Measurements from ENCODE around the gene HNRNPL.
"Not testable (repeated sequence)": the region's sequence is repeated elsewhere in the genome, so short reads cannot be mapped to it uniquely, and the experiment has no call there.

Gene HNRNPL

GRCh38 chr19:38849860-38850435, at the start of gene HNRNPL:
Gene HNRNPL (minus strand): TSS chr19:38849986. CDS start chr19:38849966, 20 bp downstream.
- DNase-seq (ENCODE audit: low spot score) = peak; percentile 98

- no peak for DNase-seq (ENCODE audit: low spot score)
These were observed 49.1 kb upstream of the HNRNPL start for GRCh38 chr19:38898788-38899446.

GRCh38 chr19:38894968-38895367, 45.2 kb upstream of the HNRNPL start:
- no peak for DNase-seq (ENCODE audit: low spot score)

GRCh38 chr19:38893341-38893771, 43.6 kb upstream of the HNRNPL start:
- no peak for DNase-seq (ENCODE audit: low spot score)

- DNase-seq (ENCODE audit: low spot score) = no peak
These were observed 43.1 kb upstream of the HNRNPL start for GRCh38 chr19:38892841-38893240.

GRCh38 chr19:38891771-38892170, 42.0 kb upstream of the HNRNPL start:
- DNase-seq (ENCODE audit: low spot score) = no peak

GRCh38 chr19:38890686-38891085, 40.9 kb upstream of the HNRNPL start:
- no peak for DNase-seq (ENCODE audit: low spot score)

- no peak for DNase-seq (ENCODE audit: low spot score)
These were observed 40.0 kb upstream of the HNRNPL start for GRCh38 chr19:38889803-38890202.

GRCh38 chr19:38888876-38889275, 39.1 kb upstream of the HNRNPL start:
- no peak for DNase-seq (ENCODE audit: low spot score)

- not testable (repeated sequence) for DNase-seq (ENCODE audit: low spot score)
These were observed 34.9 kb upstream of the HNRNPL start for GRCh38 chr19:38884691-38885090.

- DNase-seq (ENCODE audit: low spot score) = no peak
These were observed 33.5 kb upstream of the HNRNPL start for GRCh38 chr19:38883286-38883685.

- DNase-seq (ENCODE audit: low spot score) = no peak
These were observed 31.3 kb upstream of the HNRNPL start for GRCh38 chr19:38880882-38881609.

GRCh38 chr19:38880076-38880881, 30.5 kb upstream of the HNRNPL start:
- DNase-seq (ENCODE audit: low spot score) = no peak

GRCh38 chr19:38879400-38879751, 29.6 kb upstream of the HNRNPL start:
- no peak for DNase-seq (ENCODE audit: low spot score)

- no peak for DNase-seq (ENCODE audit: low spot score)
These were observed 29.0 kb upstream of the HNRNPL start for GRCh38 chr19:38878575-38879399.

- peak; percentile 81 for DNase-seq (ENCODE audit: low spot score)
These were observed 28.2 kb upstream of the HNRNPL start, which contains the start of gene RINL for GRCh38 chr19:38877781-38878574. Gene RINL (minus strand): TSS chr19:38878275. CDS start chr19:38876742, 1,533 bp downstream.

- DNase-seq (ENCODE audit: low spot score) = no peak
These were observed 26.0 kb upstream of the HNRNPL start for GRCh38 chr19:38875656-38876395.

GRCh38 chr19:38873400-38873799, 23.6 kb upstream of the HNRNPL start:
- DNase-seq (ENCODE audit: low spot score) = not testable (repeated sequence)

GRCh38 chr19:38870612-38871011, 20.8 kb upstream of the HNRNPL start:
- DNase-seq (ENCODE audit: low spot score) = no peak

All from germinal center (tissue), 1 donor.